ENCODE results near the gene GPR63. TPM values are rescaled to one million over a fixed set of nuclear protein-coding genes. Genes with fewer than 3 reads are reported as not detected.

The GPR63 gene
- total and polyA plus RNA-seq, 2 donors (not counting 3 experiments of a cell fraction or from before 2014, with no cell fraction given): 0.06 to 0.13 TPM

GRCh38 chr6:96851858-96852257, 14.6 kb upstream of the GPR63 start:
- DNase-seq (ENCODE audit: low read depth, low spot score): no peak
- no peak for TF ChIP-seq GATA2 (IDR thresholded peaks at IDR 0.05; ENCODE audit: insufficient read depth, insufficient read length, low read depth, low read length)
- TF ChIP-seq POLR2A (IDR thresholded peaks at IDR 0.05; ENCODE audit: low read depth, low read length): no peak
- TF ChIP-seq POLR2AphosphoS5 (IDR thresholded peaks at IDR 0.05; ENCODE audit: insufficient read depth, low read depth, low read length): no peak
- TF ChIP-seq EZH2 (IDR thresholded peaks at IDR 0.05; ENCODE audit: borderline replicate concordance, low read depth, low read length, severe bottlenecking): no peak
- TF ChIP-seq JUN (IDR thresholded peaks at IDR 0.05; ENCODE audit: borderline replicate concordance, insufficient read depth, insufficient read length, low read depth): no peak
- TF ChIP-seq FOS (IDR thresholded peaks at IDR 0.05; ENCODE audit: borderline replicate concordance, insufficient read depth, low read length): no peak
- no peak for TF ChIP-seq MYC (IDR thresholded peaks at IDR 0.05; ENCODE audit: low read depth, low read length)
- no peak for TF ChIP-seq CTCF (IDR thresholded peaks at IDR 0.05; ENCODE audit: extremely low read depth in 1 of 2, insufficient read depth in 1 of 2, low read depth in 1 of 2, low read length in 2 of 2)
- TF ChIP-seq MAX (IDR thresholded peaks at IDR 0.05; ENCODE audit: insufficient read depth, insufficient read length): no peak
- no peak overlapping the region for H3K4me3 ChIP-seq (replicated peaks in 1 of 3; ENCODE audit: insufficient read depth in 1 of 3, low read depth in 1 of 3, low read length in 3 of 3)
- FAIRE-seq: no peak
- no peaks in the 10 kb centered on the region for H3K27me3 ChIP-seq (ENCODE audit: control insufficient read depth in 2 of 2, insufficient read depth in 2 of 2, low read length in 2 of 2)
- POLR2A ChIA-PET: no interaction called here
- no peak overlapping the region for H2AFZ ChIP-seq (ENCODE audit: low read depth, low read length)
- H3K9ac ChIP-seq (replicated peaks; ENCODE audit: extremely low read depth, insufficient read depth, low read length): no peak overlapping the region
- CTCF ChIA-PET: no interaction called here
- dilution Hi-C loops (cut with MboI; ENCODE audit: extremely low pct_ligation_motif_present, low sequenced_read_pairs): no loop called here
- H3K27ac ChIP-seq (ENCODE audit: insufficient read depth, low read depth, low read length): no peak overlapping the region
- no peaks in the 10 kb centered on the region for H3K9me3 ChIP-seq (replicated peaks; ENCODE audit: control insufficient read depth, insufficient read depth, low read length)
- no peaks in the 10 kb centered on the region for H3K36me3 ChIP-seq (ENCODE audit: control insufficient read depth in 2 of 2, extremely low read depth in 1 of 2, insufficient read depth in 2 of 2, low read length in 2 of 2)
- intact Hi-C loops (cut with micrococcal nuclease): no loop called here
- BruUV-seq (replicated peaks): no TSS peak
- H3K4me1 ChIP-seq (ENCODE audit: control insufficient read depth, extremely low read depth, insufficient read depth, low read length): no peaks in the 10 kb centered on the region
- no peaks in the 10 kb centered on the region for H3K9me1 ChIP-seq (replicated peaks; ENCODE audit: control insufficient read depth, extremely low read depth, insufficient read depth, low read length)
- no peaks in the 10 kb centered on the region for H3K79me2 ChIP-seq (ENCODE audit: control insufficient read depth, insufficient read depth, low read length)
- H3K4me2 ChIP-seq (ENCODE audit: insufficient read depth, low read length): no peak overlapping the region
- no peaks in the 10 kb centered on the region for H4K20me1 ChIP-seq (replicated peaks; ENCODE audit: control insufficient read depth, extremely low read depth, insufficient read depth, low read length)
